ENCODE measurements around the gene TMEM144.
"Not testable (repeated sequence)": the region's sequence is repeated elsewhere in the genome, so short reads cannot be mapped to it uniquely, and the experiment has no call there.

Gene TMEM144

GRCh38 chr4:158238575-158238974 lies 28.3 kb downstream of the TMEM144 start:
- no peak for DNase-seq

- DNase-seq: no peak
Measured at GRCh38 chr4:158239196-158239595, 28.9 kb downstream of the TMEM144 start.

GRCh38 chr4:158243071-158243470 lies 32.8 kb downstream of the TMEM144 start:
- no peak for DNase-seq

GRCh38 chr4:158250321-158250720 lies 40.0 kb downstream of the TMEM144 start:
- DNase-seq: no peak

GRCh38 chr4:158253350-158253980 lies 43.2 kb downstream of the TMEM144 start:
- DNase-seq: peak; percentile 9

- no peak for DNase-seq
Measured at GRCh38 chr4:158254292-158254691, 44.0 kb downstream of the TMEM144 start.

GRCh38 chr4:158255727-158256324 lies 45.5 kb downstream of the TMEM144 start:
- DNase-seq: no peak

- no peak for DNase-seq
Measured at GRCh38 chr4:158259955-158260575, 49.8 kb downstream of the TMEM144 start.

- no peak for DNase-seq
Measured at GRCh38 chr4:158261480-158261879, 51.2 kb downstream of the TMEM144 start.

- DNase-seq: no peak
Measured at GRCh38 chr4:158268553-158268952, 58.3 kb downstream of the TMEM144 start.

- DNase-seq: no peak
Measured at GRCh38 chr4:158274636-158275035, 64.3 kb downstream of the TMEM144 start.

GRCh38 chr4:158277558-158277957 lies 67.3 kb downstream of the TMEM144 start:
- DNase-seq: no peak

GRCh38 chr4:158279052-158279451 lies 68.8 kb downstream of the TMEM144 start:
- not testable (repeated sequence) for DNase-seq

GRCh38 chr4:158280856-158281255 lies 70.6 kb downstream of the TMEM144 start:
- DNase-seq: no peak

- no peak for DNase-seq
Measured at GRCh38 chr4:158282252-158282651, 72.0 kb downstream of the TMEM144 start.

- DNase-seq: no peak
Measured at GRCh38 chr4:158285429-158286216, 75.3 kb downstream of the TMEM144 start.

- DNase-seq: no peak
Measured at GRCh38 chr4:158290912-158291311, 80.6 kb downstream of the TMEM144 start.

GRCh38 chr4:158291334-158292055 lies 81.2 kb downstream of the TMEM144 start:
- no peak for DNase-seq

GRCh38 chr4:158292156-158292555 lies 81.9 kb downstream of the TMEM144 start:
- DNase-seq: no peak

GRCh38 chr4:158295053-158295452 lies 84.8 kb downstream of the TMEM144 start:
- DNase-seq: no peak

GRCh38 chr4:158297866-158298265 lies 87.6 kb downstream of the TMEM144 start:
- no peak for DNase-seq

GRCh38 chr4:158299459-158300007 lies 89.2 kb downstream of the TMEM144 start:
- no peak for DNase-seq

- no peak for DNase-seq
Measured at GRCh38 chr4:158300012-158300411, 89.7 kb downstream of the TMEM144 start.

All from stimulated activated CD4-positive, alpha-beta T cell treated with anti-CD3 and anti-CD28 coated beads, Interleukin-4, amount 100 ng/mL, for 1 hour (primary cell).